Measurements from ENCODE around the gene PERP.

PERP gene

GRCh38 chr6:138107078-138107751, at the start of gene PERP:
PERP (minus strand) TSS chr6:138107419; CDS start chr6:138107340, 79 bp downstream.
- peak within 1 kb of the TSS; percentile 69 for H3K4me3 ChIP-seq (ENCODE audit: low read length)
- DNase-seq (ENCODE audit: low read depth), result no peak
- no peak for TF ChIP-seq CTCF (conservative IDR thresholded peaks at IDR 0.05; ENCODE audit: low read depth, low read length)

GRCh38 chr6:138155443-138155842, 48.2 kb upstream of the PERP start:
- H3K4me3 ChIP-seq (ENCODE audit: low read length), result no peak overlapping the region
- DNase-seq (ENCODE audit: low read depth), result no peak
- no peak for TF ChIP-seq CTCF (conservative IDR thresholded peaks at IDR 0.05; ENCODE audit: low read depth, low read length)

GRCh38 chr6:138146544-138146943, 39.3 kb upstream of the PERP start:
- no peak for TF ChIP-seq CTCF (conservative IDR thresholded peaks at IDR 0.05; ENCODE audit: low read depth, low read length)
- H3K4me3 ChIP-seq (ENCODE audit: low read length), result no peak overlapping the region
- no peak for DNase-seq (ENCODE audit: low read depth)

GRCh38 chr6:138145402-138145801, 38.2 kb upstream of the PERP start:
- H3K4me3 ChIP-seq (ENCODE audit: low read length), result no peak overlapping the region
- no peak for TF ChIP-seq CTCF (conservative IDR thresholded peaks at IDR 0.05; ENCODE audit: low read depth, low read length)
- DNase-seq (ENCODE audit: low read depth), result no peak

- no peak for DNase-seq (ENCODE audit: low read depth)
- no peak overlapping the region for H3K4me3 ChIP-seq (ENCODE audit: low read length)
- no peak for TF ChIP-seq CTCF (conservative IDR thresholded peaks at IDR 0.05; ENCODE audit: low read depth, low read length)
Measured at GRCh38 chr6:138142806-138143205, 35.6 kb upstream of the PERP start.

- H3K4me3 ChIP-seq (ENCODE audit: low read length), result no peak overlapping the region
- DNase-seq (ENCODE audit: low read depth), result no peak
- no peak for TF ChIP-seq CTCF (conservative IDR thresholded peaks at IDR 0.05; ENCODE audit: low read depth, low read length)
Measured at GRCh38 chr6:138129190-138129589, 22.0 kb upstream of the PERP start.

- DNase-seq (ENCODE audit: low read depth), result no peak
- no peak for TF ChIP-seq CTCF (conservative IDR thresholded peaks at IDR 0.05; ENCODE audit: low read depth, low read length)
- H3K4me3 ChIP-seq (ENCODE audit: low read length), result no peak overlapping the region
Measured at GRCh38 chr6:138128096-138128495, 20.9 kb upstream of the PERP start.

Data from retinal pigment epithelial cell (primary cell).